ENCODE results near the gene ANKRD42. TPM values are rescaled to one million over a fixed set of nuclear protein-coding genes. Genes with fewer than 3 reads are reported as not detected.
A peak's percentile ranks its signal among the peaks of the same experiment; 100 is the strongest.
"Not testable (repeated sequence)": the region's sequence is repeated elsewhere in the genome, so short reads cannot be mapped to it uniquely, and the experiment has no call there.

Gene ANKRD42
- total and polyA plus RNA-seq, 9 of the 15 experiments (the other 6 are each of a cell fraction or from before 2014, with no cell fraction given), result 2.8 to 9.1 (median 6.1) TPM

DNA sequence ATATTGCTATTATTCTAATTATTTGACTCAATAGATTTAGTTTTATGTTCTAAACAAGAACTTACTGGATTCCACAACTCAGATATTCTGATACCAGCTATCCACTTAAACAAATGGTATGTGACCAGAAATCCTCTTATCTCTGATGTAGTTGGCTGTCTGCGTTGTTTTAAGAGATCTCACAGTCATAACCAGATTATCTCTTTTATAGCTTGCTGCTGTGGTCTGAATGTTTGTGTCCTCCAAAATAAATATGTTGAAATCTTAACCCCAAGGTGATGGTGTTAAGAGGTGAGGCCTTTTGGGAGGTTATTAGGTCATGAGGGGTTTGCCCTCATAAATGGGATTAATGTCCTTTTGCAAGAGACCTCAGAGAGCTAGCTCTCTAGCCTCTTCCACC lies 12.7 kb downstream of the ANKRD42 start:
- no peak for ATAC-seq
- Histone ChIP-seq H3K9me1 (ENCODE audit: control insufficient read depth, insufficient read depth, low read length) (no peaks in the 10 kb centered on the region), H2AFZ (ENCODE audit: low read depth, low read length) (no peak overlapping the region), H4K20me1 (replicated peaks; ENCODE audit: control insufficient read depth, insufficient read depth, low read length) (no peaks in the 10 kb centered on the region), H3K79me2 (ENCODE audit: control insufficient read depth, insufficient read depth, low read length) (no peaks in the 10 kb centered on the region), H3K4me1 (replicated peaks in 1 of 2; ENCODE audit: control insufficient read depth in 2 of 2, insufficient read depth in 2 of 2, low read length in 2 of 2) (no peaks in the 10 kb centered on the region; a peak in 1 of 5 replicates), H3K27ac (ENCODE audit: extremely low read depth, low read depth, low read length) (no peak overlapping the region), H3K9me3 (replicated peaks; ENCODE audit: control insufficient read depth, insufficient read depth, low read depth, low read length) (no peaks in the 10 kb centered on the region), H3K4me2 (ENCODE audit: insufficient read depth, low read length) (no peak overlapping the region), H3K9ac (ENCODE audit: insufficient read depth in 1 of 2, low read depth in 2 of 2, low read length in 2 of 2) (no peak overlapping the region), H3K4me3 (no peak overlapping the region), H3K27me3 (ENCODE audit: control insufficient read depth in 2 of 2, insufficient read depth in 2 of 2, low read length in 2 of 2) (no peaks in the 10 kb centered on the region), H3K36me3 (ENCODE audit: control insufficient read depth, insufficient read depth, low read length) (no peaks in the 10 kb centered on the region; the same call in 2 of the 3 replicates)
- 26% methylated on average over 1 of the region's 1 CpG for WGBS (ENCODE audit: insufficient coverage, low coverage, missing lambda C conversion rate)
- BruUV-seq (replicated peaks), result no TSS peak
- no peak for TF ChIP-seq FOXJ3 (CRISPR knock-in tag; IDR thresholded peaks at IDR 0.05)
- TF ChIP-seq PRMT5 (CRISPR knock-in tag; IDR thresholded peaks at IDR 0.05), result no peak
- no peak for TF ChIP-seq CTBP1 (IDR thresholded peaks at IDR 0.05; ENCODE audit: borderline replicate concordance)
- no peak for TF ChIP-seq IRF2 (CRISPR knock-in tag; IDR thresholded peaks at IDR 0.05)
- TF ChIP-seq TCF7L2 (IDR thresholded peaks at IDR 0.05; ENCODE audit: low read depth, low read length), result no peak
- CTCF ChIA-PET (ENCODE audit: low intra/inter-chr PET ratio), result no interaction called here
- FAIRE-seq, result no peak
- POLR2A ChIA-PET, result interaction anchor here (0.7 to 1.1 kb wide), 2 partner anchors 48 to 49 kb away, joined by 3 to 4 read pairs; partner anchors contain the start of gene PCF11
- in situ Hi-C loops (cut with MboI), result no loop called here
- no peak for DNase-seq (ENCODE audit: extremely low read depth in 1 of 4, low spot score in 3 of 4)
- intact Hi-C loops (cut with micrococcal nuclease), result no loop called here

DNA sequence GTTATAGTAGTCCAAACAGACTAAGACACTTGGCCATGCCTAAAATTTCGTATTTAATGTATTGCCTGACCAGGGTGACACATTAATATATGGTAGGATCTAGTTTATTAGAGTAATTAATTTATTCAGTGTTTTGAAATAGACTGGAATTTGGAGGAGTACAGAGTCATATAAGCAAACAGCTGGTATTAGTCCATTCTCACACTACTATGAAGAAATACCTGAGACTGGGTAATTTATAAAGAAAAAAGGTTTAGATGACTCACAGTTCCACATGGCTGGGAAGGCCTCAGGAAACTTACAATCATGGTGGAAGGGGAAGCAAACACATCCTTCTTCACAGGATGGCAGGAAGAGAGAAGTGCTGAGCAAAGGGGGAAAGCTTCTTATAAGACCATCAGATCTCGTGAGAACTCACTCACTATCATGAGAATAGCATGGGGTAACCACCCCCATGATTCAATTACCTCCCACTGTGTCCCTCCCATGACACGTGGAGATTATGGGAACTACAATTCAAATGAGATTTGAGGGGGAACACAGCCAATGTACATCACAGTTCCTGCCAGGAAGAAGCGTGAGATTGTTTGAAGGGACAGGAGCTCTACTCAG lies 13.4 kb downstream of the ANKRD42 start:
- CTCF ChIA-PET (ENCODE audit: low intra/inter-chr PET ratio); H3K27ac ChIP-seq (ENCODE audit: extremely low read depth, low read depth, low read length); intact Hi-C loops (cut with micrococcal nuclease); H2AFZ ChIP-seq (ENCODE audit: low read depth, low read length); H3K36me3 ChIP-seq (ENCODE audit: control insufficient read depth, insufficient read depth, low read length); FAIRE-seq; H3K9ac ChIP-seq (ENCODE audit: insufficient read depth in 1 of 2, low read depth in 2 of 2, low read length in 2 of 2); H3K9me1 ChIP-seq (ENCODE audit: control insufficient read depth, insufficient read depth, low read length); H3K79me2 ChIP-seq (ENCODE audit: control insufficient read depth, insufficient read depth, low read length); H3K4me1 ChIP-seq (replicated peaks in 1 of 2; ENCODE audit: control insufficient read depth in 2 of 2, insufficient read depth in 2 of 2, low read length in 2 of 2); H3K9me3 ChIP-seq (replicated peaks; ENCODE audit: control insufficient read depth, insufficient read depth, low read depth, low read length); H3K4me3 ChIP-seq; DNase-seq (ENCODE audit: extremely low read depth in 1 of 4, low spot score in 3 of 4); BruUV-seq (replicated peaks); H3K4me2 ChIP-seq (ENCODE audit: insufficient read depth, low read length); in situ Hi-C loops (cut with MboI); H4K20me1 ChIP-seq (replicated peaks; ENCODE audit: control insufficient read depth, insufficient read depth, low read length); H3K27me3 ChIP-seq (ENCODE audit: control insufficient read depth in 2 of 2, insufficient read depth in 2 of 2, low read length in 2 of 2): not testable (repeated sequence)
- ATAC-seq, result peak; percentile 66
- peak; percentile 80 for TF ChIP-seq CHD2 (IDR thresholded peaks at IDR 0.05; ENCODE audit: low read depth, low read length)
- peak; percentile 44; the same call in 1 of the 2 replicates for TF ChIP-seq L3MBTL2 (IDR thresholded peaks at IDR 0.05)
- TF ChIP-seq, protein P1, sequence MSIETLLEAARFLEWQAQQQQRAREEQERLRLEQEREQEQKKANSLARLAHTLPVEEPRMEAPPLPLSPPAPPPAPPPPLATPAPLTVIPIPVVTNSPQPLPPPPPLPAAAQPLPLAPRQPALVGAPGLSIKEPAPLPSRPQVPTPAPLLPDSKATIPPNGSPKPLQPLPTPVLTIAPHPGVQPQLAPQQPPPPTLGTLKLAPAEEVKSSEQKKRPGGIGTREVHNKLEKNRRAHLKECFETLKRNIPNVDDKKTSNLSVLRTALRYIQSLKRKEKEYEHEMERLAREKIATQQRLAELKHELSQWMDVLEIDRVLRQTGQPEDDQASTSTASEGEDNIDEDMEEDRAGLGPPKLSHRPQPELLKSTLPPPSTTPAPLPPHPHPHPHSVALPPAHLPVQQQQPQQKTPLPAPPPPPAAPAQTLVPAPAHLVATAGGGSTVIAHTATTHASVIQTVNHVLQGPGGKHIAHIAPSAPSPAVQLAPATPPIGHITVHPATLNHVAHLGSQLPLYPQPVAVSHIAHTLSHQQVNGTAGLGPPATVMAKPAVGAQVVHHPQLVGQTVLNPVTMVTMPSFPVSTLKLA (conservative IDR thresholded peaks at IDR 0.05), result 0 out of 4 replicates have a peak, but pooled peaks of 1 of the 2 experiments have one; percentile 33
- POLR2A ChIA-PET, result interaction anchor here (0.6 kb wide), 1 partner anchor 12 kb away, joined by 3 read pairs; no protein-coding TSS in a partner anchor
- WGBS (ENCODE audit: insufficient coverage, low coverage, missing lambda C conversion rate), result 35% methylated on average over 4 of the region's 4 CpGs
